ENCODE results near the gene FA2H.

Gene FA2H

GRCh38 chr16:74778646-74779045 is 4.0 kb upstream of the FA2H start:
- TF ChIP-seq, protein P1, sequence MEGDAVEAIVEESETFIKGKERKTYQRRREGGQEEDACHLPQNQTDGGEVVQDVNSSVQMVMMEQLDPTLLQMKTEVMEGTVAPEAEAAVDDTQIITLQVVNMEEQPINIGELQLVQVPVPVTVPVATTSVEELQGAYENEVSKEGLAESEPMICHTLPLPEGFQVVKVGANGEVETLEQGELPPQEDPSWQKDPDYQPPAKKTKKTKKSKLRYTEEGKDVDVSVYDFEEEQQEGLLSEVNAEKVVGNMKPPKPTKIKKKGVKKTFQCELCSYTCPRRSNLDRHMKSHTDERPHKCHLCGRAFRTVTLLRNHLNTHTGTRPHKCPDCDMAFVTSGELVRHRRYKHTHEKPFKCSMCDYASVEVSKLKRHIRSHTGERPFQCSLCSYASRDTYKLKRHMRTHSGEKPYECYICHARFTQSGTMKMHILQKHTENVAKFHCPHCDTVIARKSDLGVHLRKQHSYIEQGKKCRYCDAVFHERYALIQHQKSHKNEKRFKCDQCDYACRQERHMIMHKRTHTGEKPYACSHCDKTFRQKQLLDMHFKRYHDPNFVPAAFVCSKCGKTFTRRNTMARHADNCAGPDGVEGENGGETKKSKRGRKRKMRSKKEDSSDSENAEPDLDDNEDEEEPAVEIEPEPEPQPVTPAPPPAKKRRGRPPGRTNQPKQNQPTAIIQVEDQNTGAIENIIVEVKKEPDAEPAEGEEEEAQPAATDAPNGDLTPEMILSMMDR (IDR thresholded peaks at IDR 0.05; ENCODE audit: insufficient read depth, low read length): no peak
- TF ChIP-seq, protein P2, sequence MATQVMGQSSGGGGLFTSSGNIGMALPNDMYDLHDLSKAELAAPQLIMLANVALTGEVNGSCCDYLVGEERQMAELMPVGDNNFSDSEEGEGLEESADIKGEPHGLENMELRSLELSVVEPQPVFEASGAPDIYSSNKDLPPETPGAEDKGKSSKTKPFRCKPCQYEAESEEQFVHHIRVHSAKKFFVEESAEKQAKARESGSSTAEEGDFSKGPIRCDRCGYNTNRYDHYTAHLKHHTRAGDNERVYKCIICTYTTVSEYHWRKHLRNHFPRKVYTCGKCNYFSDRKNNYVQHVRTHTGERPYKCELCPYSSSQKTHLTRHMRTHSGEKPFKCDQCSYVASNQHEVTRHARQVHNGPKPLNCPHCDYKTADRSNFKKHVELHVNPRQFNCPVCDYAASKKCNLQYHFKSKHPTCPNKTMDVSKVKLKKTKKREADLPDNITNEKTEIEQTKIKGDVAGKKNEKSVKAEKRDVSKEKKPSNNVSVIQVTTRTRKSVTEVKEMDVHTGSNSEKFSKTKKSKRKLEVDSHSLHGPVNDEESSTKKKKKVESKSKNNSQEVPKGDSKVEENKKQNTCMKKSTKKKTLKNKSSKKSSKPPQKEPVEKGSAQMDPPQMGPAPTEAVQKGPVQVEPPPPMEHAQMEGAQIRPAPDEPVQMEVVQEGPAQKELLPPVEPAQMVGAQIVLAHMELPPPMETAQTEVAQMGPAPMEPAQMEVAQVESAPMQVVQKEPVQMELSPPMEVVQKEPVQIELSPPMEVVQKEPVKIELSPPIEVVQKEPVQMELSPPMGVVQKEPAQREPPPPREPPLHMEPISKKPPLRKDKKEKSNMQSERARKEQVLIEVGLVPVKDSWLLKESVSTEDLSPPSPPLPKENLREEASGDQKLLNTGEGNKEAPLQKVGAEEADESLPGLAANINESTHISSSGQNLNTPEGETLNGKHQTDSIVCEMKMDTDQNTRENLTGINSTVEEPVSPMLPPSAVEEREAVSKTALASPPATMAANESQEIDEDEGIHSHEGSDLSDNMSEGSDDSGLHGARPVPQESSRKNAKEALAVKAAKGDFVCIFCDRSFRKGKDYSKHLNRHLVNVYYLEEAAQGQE (IDR thresholded peaks at IDR 0.05; ENCODE audit: insufficient replicate concordance, low read depth): no peak
- no peak for TF ChIP-seq GABPA (IDR thresholded peaks at IDR 0.05; ENCODE audit: low read depth)
- no peak for TF ChIP-seq SPI1 (IDR thresholded peaks at IDR 0.05; ENCODE audit: borderline replicate concordance, low read depth)
- TF ChIP-seq POLR2AphosphoS5 (IDR thresholded peaks at IDR 0.05; ENCODE audit: low read depth): no peak
- Histone ChIP-seq H3K27me3 (ENCODE audit: insufficient read depth, poor library complexity, severe bottlenecking) (peaks cover 13% of the 10 kb centered on the region), H3K27ac (replicated peaks) (no peak overlapping the region), H3K4me3 (replicated peaks; ENCODE audit: insufficient read depth, low read length) (no peak overlapping the region)
- DNase-seq (ENCODE audit: low read depth in 1 of 2, low spot score in 1 of 2): no peak

DNA sequence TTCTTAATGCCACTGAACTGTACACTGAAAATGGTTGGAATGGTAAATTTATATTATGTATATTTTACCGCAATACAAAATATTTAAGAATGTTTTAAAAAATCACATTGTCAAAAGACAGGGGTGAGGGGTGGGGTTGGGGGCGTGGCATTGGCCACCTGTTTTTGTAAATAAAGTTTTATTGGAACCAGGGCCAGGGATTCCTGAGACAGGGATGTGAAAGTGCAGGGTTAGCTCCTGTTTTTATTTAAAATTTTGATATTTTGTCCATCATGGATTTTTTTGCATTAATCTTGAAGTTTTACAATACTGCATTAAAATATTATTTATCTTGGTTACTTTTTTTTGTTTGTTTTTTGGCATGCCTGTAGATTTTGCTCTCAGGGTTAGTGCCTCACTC is 2.3 kb upstream of the FA2H start:
- no peak overlapping the region for H3K4me3 ChIP-seq (replicated peaks; ENCODE audit: insufficient read depth, low read length)
- TF ChIP-seq, protein P1 (IDR thresholded peaks at IDR 0.05; ENCODE audit: insufficient read depth, low read length): no peak
- TF ChIP-seq SPI1 (IDR thresholded peaks at IDR 0.05; ENCODE audit: borderline replicate concordance, low read depth) (no peak), POLR2AphosphoS5 (IDR thresholded peaks at IDR 0.05; ENCODE audit: low read depth) (no peak), GABPA (IDR thresholded peaks at IDR 0.05; ENCODE audit: low read depth) (no peak)
- TF ChIP-seq, protein P2 (IDR thresholded peaks at IDR 0.05; ENCODE audit: insufficient replicate concordance, low read depth): no peak
- no peak for DNase-seq (ENCODE audit: low read depth in 1 of 2, low spot score in 1 of 2)
- H3K27ac ChIP-seq (replicated peaks): no peak overlapping the region
- H3K27me3 ChIP-seq (ENCODE audit: insufficient read depth, poor library complexity, severe bottlenecking): peaks cover 24% of the 10 kb centered on the region

- DNase-seq (ENCODE audit: low read depth in 1 of 2, low spot score in 1 of 2): no peak
- Histone ChIP-seq H3K4me3 (replicated peaks; ENCODE audit: insufficient read depth, low read length) (no peak overlapping the region), H3K27ac (replicated peaks) (no peak overlapping the region), H3K27me3 (ENCODE audit: insufficient read depth, poor library complexity, severe bottlenecking) (peaks cover 24% of the 10 kb centered on the region)
- no peak for TF ChIP-seq POLR2AphosphoS5 (IDR thresholded peaks at IDR 0.05; ENCODE audit: low read depth)
- TF ChIP-seq, protein P2 (IDR thresholded peaks at IDR 0.05; ENCODE audit: insufficient replicate concordance, low read depth): no peak
Measured at GRCh38 chr16:74775255-74775654, 635 bp upstream of the FA2H start.

Measured in HL-60 (cell line).